ENCODE results near the gene PML.

- no peak for TF ChIP-seq POLR2A (IDR thresholded peaks at IDR 0.05)
- no peak for TF ChIP-seq CTCF (IDR thresholded peaks at IDR 0.05)
- no peak for TF ChIP-seq EP300 (IDR thresholded peaks at IDR 0.05)
Observed at GRCh38 chr15:74046275-74046674, 51.8 kb downstream of the PML start.

Measured in tibial nerve (tissue), 4 donors.